ENCODE results near the gene MAPKAPK3. TPM values are rescaled to one million over a fixed set of nuclear protein-coding genes. Genes with fewer than 3 reads are reported as not detected.

Gene MAPKAPK3
- total RNA-seq, 2 donors from 2014 or later, result 84.8 to 106 TPM

GRCh38 chr3:50698269-50698668, 81.3 kb downstream of the MAPKAPK3 start:
- no peak overlapping the region for H3K4me3 Mint-ChIP-seq
- H3K36me3 Mint-ChIP-seq, result peaks cover 5% of the 10 kb centered on the region
- peaks cover 0 to 2% of the 10 kb centered on the region in 2 donors for H3K4me1 Mint-ChIP-seq (ENCODE audit: low read depth in 2 of 2)
- H3K27me3 Mint-ChIP-seq, result peaks cover 10 to 17% of the 10 kb centered on the region in 2 donors
- no peak overlapping the region for H3K27ac Mint-ChIP-seq
- ATAC-seq, result no peak
- H3K9me3 Mint-ChIP-seq, result no peaks in the 10 kb centered on the region
- no peak for DNase-seq (ENCODE audit: low spot score)

Other genes starting within 250 kb of the MAPKAPK3 start
- gene CACNA2D2, start 113.5 kb upstream of the MAPKAPK3 start, total RNA-seq, result 1 to 10 TPM; 1.6 to 1.7 TPM
- 1 to 10 TPM; 5.1 to 6.2 TPM for gene C3orf18, start 49.4 kb upstream of the MAPKAPK3 start, total RNA-seq
- gene HEMK1, start 47.6 kb upstream of the MAPKAPK3 start, total RNA-seq, result 10 to 100 TPM; 31.5 to 48.4 TPM
- gene CISH, start 5.4 kb upstream of the MAPKAPK3 start, total RNA-seq, result 100 to 1,000 TPM; 146 to 151 TPM
- 1 to 10 TPM; 1.3 to 4.5 TPM for gene DOCK3, start 57.8 kb downstream of the MAPKAPK3 start, total RNA-seq

All from natural killer cell treated with Interleukin-12 subunit alpha and Interleukin-12 subunit beta and Interleukin-15 and Interleukin-18, amount 100 ng/mL, for 72 hours (primary cell).